Left lung (tissue), 10 donors: ENCODE results near the gene INS. TPM values are rescaled to one million over a fixed set of nuclear protein-coding genes. Genes with fewer than 3 reads are reported as not detected.

ENCODE experiments used
- ATAC-seq: fragments of 200-7000 bp; cut with Tn5 transposase; one replicate; pipeline ENCODE4 v1.9.1; 2020; ENCODE audit warnings: moderate library complexity
- DNase-seq, 4 donors: peaks; one replicate each; pipeline ENCODE4 v3.0.0-alpha.2; 2013 to 2020
- H3K27ac ChIP-seq, 2 donors: fragments of 200-600 bp; sonication (generic) in 1 of 2; one replicate each; pipeline versions ENCODE4 v1.5.0 to v1.8.0; 2020 to 2021
- H3K27me3 ChIP-seq, 2 donors: fragments of 200-600 bp; sonication (generic) in 1 of 2; one replicate each; pipeline versions ENCODE4 v1.5.0 to v1.8.0; 2020 to 2021
- H3K36me3 ChIP-seq, 2 donors: fragments of 200-600 bp; sonication (generic) in 1 of 2; one replicate each; pipeline versions ENCODE4 v1.5.0 to v1.8.0; 2020 to 2021
- H3K4me1 ChIP-seq, 2 donors: fragments of 200-600 bp; one replicate each; pipeline ENCODE4 v1.8.0; 2021
- H3K4me3 ChIP-seq, 2 donors: fragments of 200-600 bp; sonication (generic) in 1 of 2; one replicate each; pipeline versions ENCODE4 v1.5.0 to v1.8.0; 2020 to 2021; ENCODE audit warnings: mild to moderate bottlenecking in 1 of 2
- H3K9me3 ChIP-seq, 2 donors: fragments of 200-600 bp; sonication (generic) in 1 of 2; one replicate each; pipeline versions ENCODE4 v1.5.0 to v1.8.0; 2020 to 2021
- intact Hi-C, 2 donors: fragments of 100-400 bp; cut with DNase I; formaldehyde crosslinking; loops; one replicate each; pipeline versions ENCODE4 v1.11.2 to v1.14.2; 2022
- polyA plus RNA-seq, 6 donors: library from polyadenylated mRNA; unstranded; fragments of 120-200 nt; gene quantifications; one replicate each; pipeline ENCODE4 v1.2.1, GENCODE V29; 2013; ENCODE audit not compliant: insufficient read length in 6 of 6
- total RNA-seq, 2 donors: library from RNA; stranded (reverse); fragmentation: NEBNext Ultra II Directional; extraction: Animal tissue kit (Norgen Biotek cat#: 25700); gene quantifications; one replicate each; pipeline ENCODE4 v1.2.1, GENCODE V29; 2021
- TF ChIP-seq, protein P1 (sequence below), 2 donors: fragments of 200-600 bp; sonication (generic) in 1 of 2; IDR thresholded peaks; one replicate each; pipeline versions ENCODE4 v1.5.0 to v1.8.0; 2021; ENCODE audit warnings: antibody characterized with exemption in 2 of 2
- donor health status: DM: no; HTN: yes; CAD: no.
- donor health status: DM: no; HTN: no; CAD: no.

INS gene
- total and polyA plus RNA-seq, 8 donors, result not detected

- Histone ChIP-seq H3K4me3 (no peak overlapping the region), H3K4me1 (no peaks in the 10 kb centered on the region), H3K27me3 (peaks cover 0 to 85% of the 10 kb centered on the region in 2 donors), H3K27ac (no peak overlapping the region), H3K36me3 (no peaks in the 10 kb centered on the region), H3K9me3 (no peaks in the 10 kb centered on the region)
- TF ChIP-seq, protein P1, sequence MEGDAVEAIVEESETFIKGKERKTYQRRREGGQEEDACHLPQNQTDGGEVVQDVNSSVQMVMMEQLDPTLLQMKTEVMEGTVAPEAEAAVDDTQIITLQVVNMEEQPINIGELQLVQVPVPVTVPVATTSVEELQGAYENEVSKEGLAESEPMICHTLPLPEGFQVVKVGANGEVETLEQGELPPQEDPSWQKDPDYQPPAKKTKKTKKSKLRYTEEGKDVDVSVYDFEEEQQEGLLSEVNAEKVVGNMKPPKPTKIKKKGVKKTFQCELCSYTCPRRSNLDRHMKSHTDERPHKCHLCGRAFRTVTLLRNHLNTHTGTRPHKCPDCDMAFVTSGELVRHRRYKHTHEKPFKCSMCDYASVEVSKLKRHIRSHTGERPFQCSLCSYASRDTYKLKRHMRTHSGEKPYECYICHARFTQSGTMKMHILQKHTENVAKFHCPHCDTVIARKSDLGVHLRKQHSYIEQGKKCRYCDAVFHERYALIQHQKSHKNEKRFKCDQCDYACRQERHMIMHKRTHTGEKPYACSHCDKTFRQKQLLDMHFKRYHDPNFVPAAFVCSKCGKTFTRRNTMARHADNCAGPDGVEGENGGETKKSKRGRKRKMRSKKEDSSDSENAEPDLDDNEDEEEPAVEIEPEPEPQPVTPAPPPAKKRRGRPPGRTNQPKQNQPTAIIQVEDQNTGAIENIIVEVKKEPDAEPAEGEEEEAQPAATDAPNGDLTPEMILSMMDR (IDR thresholded peaks at IDR 0.05), result no peak
- DNase-seq (no peak), ATAC-seq (no peak)
- intact Hi-C loops, result no loop called here
These were observed 2.7 kb downstream of the INS start for GRCh38 chr11:2158296-2158737.

DNA sequence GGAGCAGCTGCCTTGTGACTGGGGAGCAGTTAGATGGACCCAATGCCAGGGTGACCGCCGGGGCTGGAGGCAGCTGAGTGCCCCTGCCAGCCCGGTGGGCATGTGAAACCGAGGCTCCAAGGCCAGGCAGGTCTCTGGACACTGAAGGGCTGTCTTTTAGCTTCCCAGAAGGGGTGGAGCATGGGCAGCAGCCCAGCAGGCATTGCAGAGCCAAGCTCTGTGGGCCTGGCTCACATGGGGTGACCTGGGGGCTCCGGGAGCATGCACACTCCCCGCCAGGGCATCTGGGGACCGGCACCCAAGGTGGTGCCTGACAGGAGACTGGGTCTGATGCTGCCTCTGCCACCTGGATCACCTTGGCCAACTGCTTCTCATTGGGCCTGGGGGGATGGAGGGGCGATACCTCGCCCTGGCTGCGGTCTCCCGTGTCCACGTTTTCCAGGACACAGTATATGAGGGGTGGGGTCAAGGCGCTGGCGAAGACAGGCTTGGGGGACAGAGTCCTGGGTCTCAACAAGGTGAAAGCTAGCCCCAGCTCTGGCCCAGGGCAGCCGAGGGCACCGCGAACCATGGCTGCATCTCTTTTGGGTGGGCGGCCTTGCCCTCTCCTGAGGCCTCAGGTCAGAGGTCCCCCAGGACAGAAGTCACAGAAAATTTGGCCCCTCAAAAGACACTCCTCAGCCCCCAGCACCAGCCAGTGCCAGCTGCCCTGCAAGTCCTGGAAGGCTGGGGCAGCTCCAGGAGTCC is 3.5 kb downstream of the INS start:
- Histone ChIP-seq H3K27ac (no peak overlapping the region), H3K4me3 (no peak overlapping the region), H3K36me3 (no peaks in the 10 kb centered on the region), H3K27me3 (peaks cover 0 to 78% of the 10 kb centered on the region in 2 donors), H3K9me3 (no peaks in the 10 kb centered on the region), H3K4me1 (no peaks in the 10 kb centered on the region)
- intact Hi-C loops, result no loop called here
- DNase-seq, result no peak
- TF ChIP-seq, protein P1 (IDR thresholded peaks at IDR 0.05), result no peak
- no peak for ATAC-seq

- H3K36me3 ChIP-seq, result no peaks in the 10 kb centered on the region
- intact Hi-C loops, result no loop called here
- DNase-seq, result peak in 3 of 4 donors; percentile 60 to 91 (median 63)
- H3K9me3 ChIP-seq, result no peaks in the 10 kb centered on the region
- H3K4me1 ChIP-seq, result peaks cover 3% of the 10 kb centered on the region in 2 donors
- H3K4me3 ChIP-seq, result no peak overlapping the region
- TF ChIP-seq, protein P1 (IDR thresholded peaks at IDR 0.05), result peak; percentile 67 to 87
- ATAC-seq, result peak; percentile 70
- H3K27me3 ChIP-seq, result peaks cover 0 to 70% of the 10 kb centered on the region in 2 donors
- no peak overlapping the region for H3K27ac ChIP-seq
These were observed 4.4 kb downstream of the INS start for GRCh38 chr11:2156416-2157182.

DNA sequence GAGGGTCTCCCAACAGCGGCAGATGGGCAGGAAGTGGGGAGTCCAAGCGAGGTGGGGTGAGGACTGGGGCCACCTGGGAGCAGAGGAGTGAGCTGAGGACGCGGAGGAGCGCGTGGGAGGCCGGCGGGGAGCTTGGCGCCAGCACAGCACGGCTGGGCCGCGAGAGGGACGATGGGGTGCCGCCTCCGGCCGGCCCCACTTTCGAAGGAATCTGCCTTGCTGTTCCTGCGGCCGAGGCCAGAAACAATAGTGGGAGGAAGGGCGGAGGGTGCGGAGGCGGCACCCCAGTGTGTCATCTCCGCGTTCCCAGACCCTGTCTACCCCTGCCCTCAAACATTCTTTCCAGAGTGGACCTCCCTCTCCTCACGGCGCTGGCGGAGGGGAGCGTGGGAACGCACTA is 5.5 kb downstream of the INS start:
- intact Hi-C loops, result no loop called here

More for the DNA sequence above, 5.5 kb downstream of the INS start:
- TF ChIP-seq, protein P1 (IDR thresholded peaks at IDR 0.05), result no peak
- Histone ChIP-seq H3K4me3 (no peak overlapping the region), H3K27me3 (peaks cover 8 to 71% of the 10 kb centered on the region in 2 donors), H3K36me3 (no peaks in the 10 kb centered on the region), H3K9me3 (no peaks in the 10 kb centered on the region), H3K27ac (no peak overlapping the region), H3K4me1 (peaks cover 5 to 8% of the 10 kb centered on the region in 2 donors)
- DNase-seq (no peak), ATAC-seq (no peak)
